ENCODE data around the gene ZNF414. TPM values are rescaled to one million over a fixed set of nuclear protein-coding genes. Genes with fewer than 3 reads are reported as not detected.
A peak's percentile ranks its signal among the peaks of the same experiment; 100 is the strongest.

Gene ZNF414
- total RNA-seq, 2 donors from 2014 or later = 25.4 to 34.2 TPM

GRCh38 chr19:8486661-8487136 lies 27.3 kb downstream of the ZNF414 start:
- no peak for ATAC-seq
- Histone ChIP-seq H3K4me1 (peaks cover 9% of the 10 kb centered on the region), H3K4me3 (no peak overlapping the region), H3K36me3 (replicated peaks in 1 of 2; ENCODE audit: insufficient read depth in 1 of 2, low read depth in 2 of 2) (peaks cover 28 to 44% of the 10 kb centered on the region in 2 donors), H3K27ac (no peak overlapping the region), H3K9me3 (no peaks in the 10 kb centered on the region), H3K27me3 (no peaks in the 10 kb centered on the region)
- no peak for DNase-seq
- no peak for TF ChIP-seq POLR2A (IDR thresholded peaks at IDR 0.05)
- no peak for TF ChIP-seq CTCF (IDR thresholded peaks at IDR 0.05)
- 87 to 90% methylated on average over 16 of the region's 16 CpGs for WGBS, 2 donors
- intact Hi-C loops (cut with DNase I) = no loop called here

GRCh38 chr19:8485561-8486371 lies 28.2 kb downstream of the ZNF414 start:
- Histone ChIP-seq H3K27ac (no peak overlapping the region), H3K9me3 (no peaks in the 10 kb centered on the region), H3K4me3 (no peak overlapping the region), H3K27me3 (no peaks in the 10 kb centered on the region), H3K4me1 (peaks cover 19% of the 10 kb centered on the region), H3K36me3 (replicated peaks in 1 of 2; ENCODE audit: insufficient read depth in 1 of 2, low read depth in 2 of 2) (peaks cover 28 to 44% of the 10 kb centered on the region in 2 donors)
- ATAC-seq (no peak), DNase-seq (no peak)
- intact Hi-C loops (cut with DNase I) = no loop called here
- WGBS, 2 donors = 96 to 98% methylated on average over 24 to 54 of the region's 62 CpGs
- TF ChIP-seq CTCF (IDR thresholded peaks at IDR 0.05) (no peak), POLR2A (IDR thresholded peaks at IDR 0.05) (no peak)

GRCh38 chr19:8484331-8484894 lies 29.6 kb downstream of the ZNF414 start:
- Histone ChIP-seq H3K27ac (peak overlapping the region in 1 of 4 donors; percentile 8), H3K36me3 (replicated peaks in 1 of 2; ENCODE audit: insufficient read depth in 1 of 2, low read depth in 2 of 2) (peaks cover 28 to 44% of the 10 kb centered on the region in 2 donors)
- intact Hi-C loops (cut with DNase I) = no loop called here

GRCh38 chr19:8483165-8483564 lies 30.8 kb downstream of the ZNF414 start:
- WGBS, 2 donors = 88 to 94% methylated on average over 8 of the region's 8 CpGs
- H3K4me1 ChIP-seq = peaks cover 29% of the 10 kb centered on the region
- no peak for DNase-seq

More at GRCh38 chr19:8484331-8484894, 29.6 kb downstream of the ZNF414 start:
- peaks cover 26% of the 10 kb centered on the region for H3K4me1 ChIP-seq
- TF ChIP-seq POLR2A (IDR thresholded peaks at IDR 0.05) = no peak
- no peak for TF ChIP-seq CTCF (IDR thresholded peaks at IDR 0.05)
- 77 to 90% methylated on average over 15 to 18 of the region's 18 CpGs for WGBS, 2 donors
- no peak overlapping the region for H3K4me3 ChIP-seq
- H3K9me3 ChIP-seq = no peaks in the 10 kb centered on the region
- no peaks in the 10 kb centered on the region for H3K27me3 ChIP-seq
- ATAC-seq = no peak
- peak in 1 of 4 donors; percentile 71 for DNase-seq

More at GRCh38 chr19:8483165-8483564, 30.8 kb downstream of the ZNF414 start:
- ATAC-seq = no peak
- Histone ChIP-seq H3K4me3 (no peak overlapping the region), H3K36me3 (replicated peaks in 1 of 2; ENCODE audit: insufficient read depth in 1 of 2, low read depth in 2 of 2) (peaks cover 28 to 39% of the 10 kb centered on the region in 2 donors), H3K27me3 (no peaks in the 10 kb centered on the region), H3K9me3 (no peaks in the 10 kb centered on the region), H3K27ac (no peak overlapping the region)
- TF ChIP-seq POLR2A (IDR thresholded peaks at IDR 0.05) = no peak
- no peak for TF ChIP-seq CTCF (IDR thresholded peaks at IDR 0.05)
- intact Hi-C loops (cut with DNase I) = no loop called here

Measured in body of pancreas (tissue), 4 donors.